K562 treated with DMSO at 1 percent for 4 hours (cell line): ENCODE results near the gene PRCP. TPM values are rescaled to one million over a fixed set of nuclear protein-coding genes. Genes with fewer than 3 reads are reported as not detected.

Experiments used
- total RNA-seq: library from RNA; unstranded; fragments of 300-600 nt; gene quantifications from 2 replicates; pipeline ENCODE4 v1.2.3, GENCODE V29; 2022; ENCODE audit not compliant: insufficient read depth

Gene PRCP
- 28.6 and 29.2 TPM in 2 replicates for total RNA-seq

GRCh38 chr11:82900277-82901164 lies at the start of gene PRCP:
Gene PRCP, minus strand, starts transcription at chr11:82900430. Its CDS starts 28 bp downstream, at chr11:82900402.

GRCh38 chr11:82901165-82901921 lies 1.1 kb upstream of the PRCP start, which contains the start of gene DDIAS:
Gene DDIAS, plus strand, starts transcription at chr11:82901736. Its CDS starts 13,003 bp downstream, at chr11:82914739.

Other genes with a start within 250 kb of the PRCP start
- gene FAM181B, start 166.6 kb downstream of the PRCP start, total RNA-seq, result not detected in 2 replicates
- 7.9 and 15.0 TPM in 2 replicates for gene DDIAS, start 1.3 kb upstream of the PRCP start, total RNA-seq
- gene RAB30, start 171.5 kb upstream of the PRCP start, total RNA-seq, result 2.4 and 9.4 TPM in 2 replicates